CD1c-positive myeloid dendritic cell (primary cell): ENCODE measurements around the gene FRG2B.
"Not testable (repeated sequence)": the region's sequence is repeated elsewhere in the genome, so short reads cannot be mapped to it uniquely, and the experiment has no call there.

Experiments used
- DNase-seq: peaks from one replicate; pipeline ENCODE4 v3.0.0-alpha.2; 2016; ENCODE audit errors: extremely low spot score

Gene FRG2B

DNA sequence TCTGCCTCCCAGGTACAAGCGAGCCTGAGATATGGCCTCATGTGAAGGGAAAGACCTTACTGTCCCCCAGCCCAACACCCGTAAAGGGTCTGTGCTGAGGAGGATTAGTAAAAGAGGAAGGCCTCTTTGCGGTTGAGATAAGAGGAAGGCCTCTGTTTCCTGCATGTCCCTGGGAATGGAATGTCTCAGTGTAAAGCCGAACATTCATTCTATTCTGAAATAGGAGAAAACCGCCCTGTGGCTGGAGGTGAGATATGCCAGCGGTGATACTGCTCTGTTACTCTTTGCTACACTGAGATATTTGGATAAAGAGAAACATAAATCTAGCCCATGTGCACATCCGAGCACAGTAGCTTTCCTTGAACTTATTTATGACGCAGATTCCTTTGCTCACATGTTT is 26.7 kb downstream of the FRG2B start:
- DNase-seq: not testable (repeated sequence)

GRCh38 chr10:133592716-133593115 is 33.9 kb downstream of the FRG2B start:
- DNase-seq: no peak

DNA sequence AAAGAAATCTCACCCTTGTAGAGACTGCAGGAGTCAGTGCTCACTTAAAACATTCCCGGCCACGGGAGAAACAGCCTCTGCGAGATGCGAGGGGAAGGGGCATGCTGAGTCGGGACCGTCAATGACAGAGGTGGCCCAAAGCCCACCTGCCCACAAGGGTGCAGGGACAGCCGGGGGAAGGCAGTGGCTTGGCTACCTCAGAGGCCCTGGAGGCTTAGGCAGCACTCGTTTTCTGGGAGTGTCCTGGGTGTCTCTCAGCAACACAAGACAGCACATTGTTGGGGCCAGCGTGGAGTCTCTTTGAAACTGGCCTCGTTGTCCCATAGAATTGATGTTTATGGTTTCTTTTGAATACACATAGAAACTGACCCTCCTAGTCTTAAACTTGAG is 35.6 kb downstream of the FRG2B start:
- DNase-seq: no peak

GRCh38 chr10:133590226-133590969 is 36.2 kb downstream of the FRG2B start:
- DNase-seq: no peak

DNA sequence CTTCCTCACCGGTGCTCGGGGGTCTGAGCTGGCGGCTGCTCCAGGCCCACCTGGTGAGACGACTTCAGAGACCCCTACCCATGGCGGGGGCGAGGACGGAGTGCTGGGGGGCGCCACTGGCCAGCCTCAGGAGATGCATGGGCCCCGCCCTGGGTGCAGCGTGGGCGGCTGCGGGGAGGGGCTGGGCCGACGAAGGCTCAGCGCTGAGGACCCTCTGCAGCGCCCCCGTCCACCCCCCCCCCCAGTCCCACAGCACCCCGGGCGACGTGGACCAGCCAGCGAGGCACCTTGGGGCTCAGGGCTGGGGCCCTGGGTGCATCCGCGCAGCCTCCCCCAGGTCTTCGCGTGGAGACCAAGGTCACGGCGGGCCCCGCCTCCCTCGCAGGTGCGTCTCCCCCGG is 49.6 kb downstream of the FRG2B start:
- not testable (repeated sequence) for DNase-seq
